Gastrocnemius medialis (tissue), 4 donors: ENCODE results near the gene ENTREP1. TPM values are rescaled to one million over a fixed set of nuclear protein-coding genes. Genes with fewer than 3 reads are reported as not detected.

ENCODE experiments used
- ATAC-seq, 2 donors: fragments of 150-250 bp; one replicate each; pipeline ENCODE4 v1.9.1; 2016
- DNase-seq, 2 donors: peaks; one replicate each; pipeline ENCODE4 v3.0.0-alpha.2; 2019
- H3K27ac ChIP-seq, 4 donors: fragments of 200-600 bp; sonication (generic); 1 replicate in 1 of 4; 2 replicates in 3 of 4; pipeline ENCODE4 v1.5.1; 2016 to 2018; ENCODE audit warnings: mild to moderate bottlenecking in 2 of 4, moderate library complexity in 1 of 4
- H3K27me3 ChIP-seq, 3 donors: fragments of 200-600 bp; sonication (generic) in 2 of 3; 1 replicate in 1 of 3; 2 replicates in 2 of 3; pipeline versions ENCODE4 v1.5.1 to v1.6.0; 2016 to 2019; ENCODE audit warnings: mild to moderate bottlenecking in 1 of 3, moderate library complexity in 1 of 3
- H3K36me3 ChIP-seq, 2 donors: fragments of 200-600 bp; sonication (generic) in 1 of 2; one replicate each; pipeline ENCODE4 v1.5.1; 2017 to 2018
- H3K4me1 ChIP-seq, 2 donors: fragments of 200-600 bp; sonication (generic) in 1 of 2; one replicate each; pipeline ENCODE4 v1.5.1; 2016 to 2017; ENCODE audit warnings: mild to moderate bottlenecking in 2 of 2
- H3K4me3 ChIP-seq, 4 donors: fragments of 200-600 bp; sonication (generic) in 3 of 4; 1 replicate in 1 of 4; 2 replicates in 3 of 4; pipeline ENCODE4 v1.5.1; 2016 to 2019; ENCODE audit warnings: mild to moderate bottlenecking in 2 of 4
- H3K9me3 ChIP-seq, 3 donors: fragments of 200-600 bp; sonication (generic) in 2 of 3; 1 replicate in 1 of 3; 2 replicates in 2 of 3; pipeline ENCODE4 v1.5.1; 2016 to 2019
- POLR2A ChIP-seq, 2 donors: fragments of 450-650 bp; IDR thresholded peaks; one replicate each; pipeline ENCODE4 v1.6.1; 2017; ENCODE audit warnings: antibody characterized with exemption in 2 of 2, mild to moderate bottlenecking in 2 of 2, moderate library complexity in 2 of 2
- in situ Hi-C, 4 donors: fragments of 200-750 bp; cut with MboI; loops; one replicate each; pipeline versions ENCODE4 v1.15.0 to v1.8.0; 2017; ENCODE audit warnings: low sequenced_read_pairs in 4 of 4
- intact Hi-C: fragments of 100-400 bp; cut with DNase I; formaldehyde crosslinking; loops from one replicate; pipeline ENCODE4 v1.15.1; 2023; ENCODE audit warnings: low total_unique reads
- total RNA-seq, 4 donors: library from RNA; depleted of rRNA; stranded (reverse); fragments of >200 nt; gene quantifications; one replicate each; pipeline versions ENCODE4 v1.1.0 to v1.2.3, GENCODE V29; 2016
- TF ChIP-seq, protein P1 (sequence below), 5 experiments: fragments of 450-650 bp in 3 of 5; fragments of 200-600 bp in 2 of 5; sonication (generic) in 2 of 5; IDR thresholded peaks in 4 of 5; conservative IDR thresholded peaks in 1 of 5; 1 replicate in 4 of 5; 2 replicates in 1 of 5; pipeline ENCODE4 v1.5.1; 2016 to 2019; ENCODE audit warnings: antibody characterized with exemption in 5 of 5, mild to moderate bottlenecking in 3 of 5, moderate library complexity in 3 of 5

Gene ENTREP1
- total RNA-seq, 4 donors from 2014 or later = 10.8 to 26.8 (median 17.1) TPM

DNA sequence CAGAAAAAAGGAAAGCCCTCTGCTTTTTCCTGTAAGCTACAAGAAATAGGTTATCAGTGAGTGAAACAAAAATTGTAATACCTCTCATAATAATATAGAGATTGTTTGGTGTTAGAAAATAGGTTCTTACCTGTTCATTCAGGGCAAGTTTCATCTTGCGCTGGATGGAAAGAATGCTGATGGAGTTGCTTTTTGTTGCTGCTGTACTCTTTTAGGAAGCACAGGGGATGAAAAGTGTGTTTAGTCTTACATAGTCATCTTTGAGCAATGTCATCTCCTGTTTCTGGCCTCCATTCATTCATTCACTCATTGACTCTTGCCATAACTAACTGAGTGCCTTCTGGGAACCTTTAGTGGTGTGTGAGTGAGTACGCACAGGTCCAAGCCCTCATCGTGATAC, 6.4 kb downstream of the ENTREP1 start:
- Histone ChIP-seq H3K27ac (peak overlapping the region; percentile 16 to 49 (median 40)), H3K4me1 (peaks cover 51 to 77% of the 10 kb centered on the region in 2 donors), H3K27me3 (no peaks in the 10 kb centered on the region), H3K4me3 (no peak overlapping the region), H3K36me3 (no peaks in the 10 kb centered on the region), H3K9me3 (no peaks in the 10 kb centered on the region)
- no peak for TF ChIP-seq POLR2A (IDR thresholded peaks at IDR 0.05)
- TF ChIP-seq, protein P1, sequence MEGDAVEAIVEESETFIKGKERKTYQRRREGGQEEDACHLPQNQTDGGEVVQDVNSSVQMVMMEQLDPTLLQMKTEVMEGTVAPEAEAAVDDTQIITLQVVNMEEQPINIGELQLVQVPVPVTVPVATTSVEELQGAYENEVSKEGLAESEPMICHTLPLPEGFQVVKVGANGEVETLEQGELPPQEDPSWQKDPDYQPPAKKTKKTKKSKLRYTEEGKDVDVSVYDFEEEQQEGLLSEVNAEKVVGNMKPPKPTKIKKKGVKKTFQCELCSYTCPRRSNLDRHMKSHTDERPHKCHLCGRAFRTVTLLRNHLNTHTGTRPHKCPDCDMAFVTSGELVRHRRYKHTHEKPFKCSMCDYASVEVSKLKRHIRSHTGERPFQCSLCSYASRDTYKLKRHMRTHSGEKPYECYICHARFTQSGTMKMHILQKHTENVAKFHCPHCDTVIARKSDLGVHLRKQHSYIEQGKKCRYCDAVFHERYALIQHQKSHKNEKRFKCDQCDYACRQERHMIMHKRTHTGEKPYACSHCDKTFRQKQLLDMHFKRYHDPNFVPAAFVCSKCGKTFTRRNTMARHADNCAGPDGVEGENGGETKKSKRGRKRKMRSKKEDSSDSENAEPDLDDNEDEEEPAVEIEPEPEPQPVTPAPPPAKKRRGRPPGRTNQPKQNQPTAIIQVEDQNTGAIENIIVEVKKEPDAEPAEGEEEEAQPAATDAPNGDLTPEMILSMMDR (IDR thresholded peaks at IDR 0.05 in 4 of 5, conservative IDR thresholded peaks at IDR 0.05 in 1 of 5) = no peak
- in situ Hi-C loops (loop anchor here in 1 of 4 donors (10.0 kb wide), 1 partner anchor 63 kb away; no protein-coding TSS in a partner anchor), intact Hi-C loops (no loop called here)
- no peak for ATAC-seq
- no peak for DNase-seq

DNA sequence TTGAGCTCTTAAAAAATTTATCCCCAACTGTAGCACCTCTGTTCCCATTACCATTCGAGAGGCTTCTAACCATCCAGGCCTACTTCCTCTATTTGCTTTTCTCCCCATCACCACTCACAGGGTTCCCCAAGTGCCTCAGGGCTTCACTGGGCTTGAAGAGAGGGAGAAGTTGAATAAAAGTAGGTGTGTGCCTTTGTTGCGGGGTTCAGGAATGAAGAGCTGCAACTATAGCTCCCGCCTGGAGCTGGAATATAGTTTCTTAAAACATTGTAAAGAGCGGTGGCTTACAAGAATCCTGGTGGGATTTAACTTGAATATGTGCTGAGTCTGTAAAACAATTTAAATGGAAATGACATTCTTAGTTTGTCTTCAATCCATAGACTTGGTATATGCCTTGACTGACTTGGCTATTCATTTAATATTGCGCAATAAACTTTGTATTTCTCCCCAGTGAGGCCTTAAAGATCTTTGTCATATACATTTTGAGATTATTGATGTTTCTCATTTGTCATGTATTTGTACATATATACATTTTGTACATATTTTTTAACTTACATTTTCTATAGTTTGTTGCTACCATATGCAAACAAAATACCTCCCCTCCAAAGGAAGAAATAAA, 7.2 kb downstream of the ENTREP1 start:
- intact Hi-C loops = no loop called here
- H3K4me3 ChIP-seq = no peak overlapping the region
- TF ChIP-seq, protein P1 (IDR thresholded peaks at IDR 0.05 in 4 of 5, conservative IDR thresholded peaks at IDR 0.05 in 1 of 5) = no peak
- TF ChIP-seq POLR2A (IDR thresholded peaks at IDR 0.05) = no peak
- no peak for DNase-seq
- in situ Hi-C loops = loop anchor here in 1 of 4 donors (10.0 kb wide), 1 partner anchor 63 kb away; no protein-coding TSS in a partner anchor
- no peak for ATAC-seq
- H3K36me3 ChIP-seq = no peaks in the 10 kb centered on the region
- H3K4me1 ChIP-seq = peaks cover 49 to 70% of the 10 kb centered on the region in 2 donors
- H3K27ac ChIP-seq = peak overlapping the region; percentile 16 to 49 (median 40)
- H3K27me3 ChIP-seq = no peaks in the 10 kb centered on the region
- H3K9me3 ChIP-seq = no peaks in the 10 kb centered on the region

DNA sequence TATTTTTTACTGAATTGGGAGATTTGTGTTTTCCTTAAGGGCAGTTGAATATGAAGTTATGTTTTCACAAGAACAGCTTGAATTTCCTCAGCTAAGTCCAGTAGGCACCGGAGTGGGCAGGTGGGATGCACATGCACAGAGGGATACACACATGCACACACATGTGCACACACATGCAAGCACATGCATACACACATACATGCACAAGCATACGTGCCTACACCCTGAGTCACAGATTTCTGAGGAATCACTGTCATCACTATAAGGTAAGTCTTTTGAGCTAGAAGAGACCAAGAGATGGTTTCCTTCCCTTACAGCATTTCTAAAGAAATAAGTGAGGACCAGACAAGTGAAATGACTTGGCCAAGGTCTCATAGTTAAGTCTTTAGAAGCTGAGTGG, 8.7 kb downstream of the ENTREP1 start:
- in situ Hi-C loops = loop anchor here in 1 of 4 donors (10.0 kb wide), 1 partner anchor 61 kb away; no protein-coding TSS in a partner anchor

DNA sequence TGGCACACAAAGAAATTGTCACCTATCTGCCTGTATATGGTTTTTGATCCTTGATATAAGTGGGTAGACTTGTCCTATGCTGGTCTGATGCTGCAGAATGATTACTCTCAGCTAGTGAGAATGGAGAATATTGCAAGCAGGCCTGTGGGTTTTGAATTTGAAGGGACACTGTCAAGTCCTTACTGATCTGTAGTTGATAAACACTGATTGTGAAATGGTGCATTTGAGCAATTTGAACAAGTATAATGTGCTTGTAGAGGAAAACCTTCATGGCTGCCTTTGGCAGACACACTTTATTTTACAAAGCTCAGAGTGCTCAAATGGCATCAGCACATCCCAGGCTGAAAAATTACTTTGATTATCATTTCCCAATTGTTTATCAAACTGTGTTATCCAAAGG, 9.3 kb downstream of the ENTREP1 start:
- Histone ChIP-seq H3K27me3 (no peaks in the 10 kb centered on the region), H3K9me3 (no peaks in the 10 kb centered on the region), H3K4me1 (peaks cover 34 to 51% of the 10 kb centered on the region in 2 donors), H3K27ac (peak overlapping the region; percentile 16 to 53 (median 48)), H3K4me3 (no peak overlapping the region), H3K36me3 (no peaks in the 10 kb centered on the region)
- intact Hi-C loops (no loop called here), in situ Hi-C loops (loop anchor here in 1 of 4 donors (10.0 kb wide), 1 partner anchor 60 kb away; no protein-coding TSS in a partner anchor)
- ATAC-seq (peak; percentile 41 to 78), DNase-seq (no peak)
- no peak for TF ChIP-seq POLR2A (IDR thresholded peaks at IDR 0.05)
- TF ChIP-seq, protein P1 (IDR thresholded peaks at IDR 0.05 in 4 of 5, conservative IDR thresholded peaks at IDR 0.05 in 1 of 5) = no peak

More for the DNA sequence above, 8.7 kb downstream of the ENTREP1 start:
- no peaks in the 10 kb centered on the region for H3K36me3 ChIP-seq
- H3K27me3 ChIP-seq = no peaks in the 10 kb centered on the region
- H3K4me1 ChIP-seq = peaks cover 40 to 57% of the 10 kb centered on the region in 2 donors
- DNase-seq (no peak), ATAC-seq (no peak)
- intact Hi-C loops = no loop called here
- TF ChIP-seq, protein P1 (IDR thresholded peaks at IDR 0.05 in 4 of 5, conservative IDR thresholded peaks at IDR 0.05 in 1 of 5) = no peak
- TF ChIP-seq POLR2A (IDR thresholded peaks at IDR 0.05) = no peak
- no peak overlapping the region for H3K4me3 ChIP-seq
- H3K9me3 ChIP-seq = no peaks in the 10 kb centered on the region
- H3K27ac ChIP-seq = peak overlapping the region in 3 of 4 donors; percentile 16 to 53 (median 48)
